AG09309 (cell line): ENCODE data around the gene PTPRM.

Source experiments
- DNase-seq: peaks from one replicate; pipeline ENCODE4 v3.0.0-alpha.2; 2010; ENCODE audit warnings: low read depth
- H3K4me3 ChIP-seq: 2 replicates; pipeline ENCODE4 v1.5.1; 2011; ENCODE audit warnings: mild to moderate bottlenecking, low read depth, low read length, moderate library complexity; ENCODE audit not compliant: control insufficient read depth
- TF ChIP-seq, protein P1 (sequence below): IDR thresholded peaks from 2 replicates; pipeline ENCODE4 v1.5.1; 2011; ENCODE audit warnings: mild to moderate bottlenecking, low read depth, low read length, inconsistent platforms; ENCODE audit not compliant: insufficient read depth, control insufficient read depth; ENCODE audit errors: missing control alignments

PTPRM gene

GRCh38 chr18:8279781-8280330, 712.7 kb downstream of the PTPRM start:
- no peak for DNase-seq
- H3K4me3 ChIP-seq = no peak overlapping the region
- TF ChIP-seq, protein P1, sequence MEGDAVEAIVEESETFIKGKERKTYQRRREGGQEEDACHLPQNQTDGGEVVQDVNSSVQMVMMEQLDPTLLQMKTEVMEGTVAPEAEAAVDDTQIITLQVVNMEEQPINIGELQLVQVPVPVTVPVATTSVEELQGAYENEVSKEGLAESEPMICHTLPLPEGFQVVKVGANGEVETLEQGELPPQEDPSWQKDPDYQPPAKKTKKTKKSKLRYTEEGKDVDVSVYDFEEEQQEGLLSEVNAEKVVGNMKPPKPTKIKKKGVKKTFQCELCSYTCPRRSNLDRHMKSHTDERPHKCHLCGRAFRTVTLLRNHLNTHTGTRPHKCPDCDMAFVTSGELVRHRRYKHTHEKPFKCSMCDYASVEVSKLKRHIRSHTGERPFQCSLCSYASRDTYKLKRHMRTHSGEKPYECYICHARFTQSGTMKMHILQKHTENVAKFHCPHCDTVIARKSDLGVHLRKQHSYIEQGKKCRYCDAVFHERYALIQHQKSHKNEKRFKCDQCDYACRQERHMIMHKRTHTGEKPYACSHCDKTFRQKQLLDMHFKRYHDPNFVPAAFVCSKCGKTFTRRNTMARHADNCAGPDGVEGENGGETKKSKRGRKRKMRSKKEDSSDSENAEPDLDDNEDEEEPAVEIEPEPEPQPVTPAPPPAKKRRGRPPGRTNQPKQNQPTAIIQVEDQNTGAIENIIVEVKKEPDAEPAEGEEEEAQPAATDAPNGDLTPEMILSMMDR = no peak

DNA sequence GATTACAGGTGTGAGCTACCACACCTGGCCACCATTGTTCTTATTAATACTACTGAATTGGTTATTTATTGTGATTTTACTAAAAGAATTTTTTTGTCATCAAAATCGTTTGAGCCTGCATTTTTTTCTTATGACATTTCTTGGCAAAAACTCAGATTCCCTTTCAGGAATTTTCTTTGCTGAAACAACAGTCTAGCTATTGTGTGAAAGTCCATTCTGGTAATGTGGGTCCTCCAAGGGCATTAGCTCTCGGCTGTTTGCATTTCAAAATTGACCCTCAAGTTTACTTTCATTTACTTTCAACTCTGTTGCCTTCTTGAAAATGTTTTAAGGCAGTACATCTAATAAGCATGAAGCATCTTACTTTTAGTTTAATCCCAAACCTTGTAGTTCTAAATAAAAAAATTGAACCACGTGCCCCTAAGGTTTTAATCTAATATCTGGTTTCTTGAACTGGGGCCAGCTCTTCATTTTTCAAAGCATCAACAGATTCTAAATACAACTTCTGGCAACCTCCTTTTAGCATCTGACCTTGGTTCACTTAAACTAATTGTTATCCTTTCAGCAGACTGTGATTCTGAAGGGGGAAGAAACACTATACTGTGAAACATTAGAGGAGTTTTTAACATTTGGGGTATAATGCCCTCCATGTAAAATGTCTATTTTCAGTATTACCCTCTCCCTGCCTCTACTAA, 716.9 kb downstream of the PTPRM start:
- no peak for DNase-seq
- TF ChIP-seq, protein P1 = no peak
- H3K4me3 ChIP-seq = no peak overlapping the region

DNA sequence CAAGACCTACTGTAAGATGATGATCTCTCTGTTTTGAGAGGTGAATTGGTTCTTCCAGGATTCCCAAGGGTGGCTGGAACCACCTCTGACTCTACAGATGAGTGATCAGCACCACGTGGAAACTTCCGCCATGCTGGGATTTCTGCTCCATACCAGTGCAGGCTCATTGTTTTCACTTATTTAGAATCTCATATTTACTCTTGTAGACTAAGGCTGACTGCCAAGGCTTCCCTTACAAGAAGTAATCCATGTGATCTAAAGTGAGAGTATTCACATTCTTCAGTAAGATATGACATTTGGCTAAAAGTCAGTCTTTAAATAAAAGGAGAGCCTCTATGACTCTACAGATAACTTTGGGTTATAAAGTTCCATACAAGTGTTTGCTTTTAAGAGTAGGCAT, 719.2 kb downstream of the PTPRM start:
- TF ChIP-seq, protein P1 = no peak
- no peak overlapping the region for H3K4me3 ChIP-seq
- DNase-seq = no peak

- H3K4me3 ChIP-seq = no peak overlapping the region
- DNase-seq = no peak
- TF ChIP-seq, protein P1 = no peak
These were observed 720.2 kb downstream of the PTPRM start for GRCh38 chr18:8287196-8287885.

DNA sequence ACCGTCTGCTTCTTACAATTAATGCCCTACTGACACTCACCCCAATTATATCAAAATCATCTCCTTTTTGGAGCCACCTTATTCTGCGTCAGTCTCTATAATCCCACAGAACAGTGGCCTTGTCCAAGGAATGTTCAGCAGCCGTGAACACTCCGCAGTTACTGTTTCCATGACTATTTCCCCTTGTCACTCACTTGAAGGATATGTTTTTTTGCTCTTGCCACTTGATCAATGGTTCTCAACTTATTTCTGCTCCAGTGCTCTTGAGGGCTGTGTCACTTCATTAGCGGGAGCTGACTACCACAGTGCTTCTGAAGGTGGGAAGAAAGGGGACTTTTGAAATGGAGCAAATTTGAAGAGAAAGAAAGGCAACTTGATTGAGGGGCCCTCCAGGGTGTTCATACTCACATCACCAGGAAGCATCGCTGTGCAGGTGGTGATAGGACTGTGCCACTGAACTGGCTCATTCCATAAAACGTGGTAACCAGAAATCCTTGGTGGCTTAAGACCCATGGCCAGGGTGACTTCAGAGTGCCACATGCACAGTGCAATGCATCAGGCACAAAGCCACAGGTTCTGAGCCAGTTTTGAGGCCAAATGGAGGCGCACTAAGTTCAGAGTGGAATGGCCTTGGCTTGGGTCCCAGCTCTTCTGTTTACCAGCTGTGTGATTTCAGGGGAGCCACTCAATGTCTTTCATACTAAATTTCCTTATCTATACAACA, 721.5 kb downstream of the PTPRM start:
- H3K4me3 ChIP-seq = no peak overlapping the region
- TF ChIP-seq, protein P1 = no peak
- DNase-seq = no peak

DNA sequence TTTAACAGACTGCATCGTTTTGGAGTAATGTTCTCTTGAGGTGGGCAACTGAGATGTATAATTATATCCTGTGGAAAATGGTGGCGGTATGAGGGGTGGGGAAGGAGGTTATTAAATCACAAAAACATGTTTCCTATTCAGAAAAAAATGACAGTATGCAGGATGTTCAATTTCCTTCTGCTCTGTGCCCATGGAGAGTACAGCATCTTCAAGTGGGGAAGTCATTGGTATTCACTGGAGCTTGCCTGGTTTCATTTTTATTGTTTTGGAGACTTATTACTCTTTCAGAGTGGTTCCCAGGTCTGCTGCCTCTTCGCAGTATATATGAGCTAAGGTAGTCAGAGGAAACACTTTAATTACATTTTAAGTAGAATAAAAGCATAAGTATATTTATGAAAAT, 723.3 kb downstream of the PTPRM start:
- DNase-seq = no peak
- TF ChIP-seq, protein P1 = no peak
- no peak overlapping the region for H3K4me3 ChIP-seq
